GM23338 (cell line): ENCODE results near the gene AKAP7. TPM values are rescaled to one million over a fixed set of nuclear protein-coding genes. Genes with fewer than 3 reads are reported as not detected.

Source experiments
- ATAC-seq: fragments of 200-7000 bp; cut with Tn5 transposase; 3 replicates; pipeline ENCODE4 v1.9.1; 2020
- DNase-seq: peaks from one replicate; pipeline ENCODE4 v3.0.0-alpha.2; 2015; ENCODE audit warnings: low spot score
- H2AFZ ChIP-seq: fragments of 200-600 bp; sonication (generic); 2 replicates; pipeline ENCODE4 v1.8.0; 2016; ENCODE audit warnings: antibody characterized with exemption, mild to moderate bottlenecking, moderate library complexity
- H3F3A ChIP-seq: fragments of 200-600 bp; sonication (generic); replicated peaks from 2 replicates; pipeline ENCODE4 v1.8.0; 2017; ENCODE audit warnings: antibody characterized with exemption, mixed run types, low read depth
- H3K27ac ChIP-seq: fragments of 200-600 bp; sonication (generic); 2 replicates; pipeline ENCODE4 v1.6.1; 2016; ENCODE audit warnings: low read depth
- H3K27me3 ChIP-seq: fragments of 200-600 bp; sonication (generic); 2 replicates; pipeline ENCODE4 v1.8.0; 2016; ENCODE audit warnings: mild to moderate bottlenecking, mixed run types, moderate library complexity; ENCODE audit not compliant: insufficient read depth
- H3K36me3 ChIP-seq: fragments of 200-600 bp; sonication (generic); 2 replicates; pipeline ENCODE4 v1.8.0; 2016; ENCODE audit warnings: mild to moderate bottlenecking; ENCODE audit not compliant: insufficient read depth
- H3K4me1 ChIP-seq: fragments of 200-600 bp; sonication (generic); 2 replicates; pipeline ENCODE4 v1.8.0; 2016; ENCODE audit warnings: mild to moderate bottlenecking, moderate library complexity; ENCODE audit not compliant: insufficient read depth
- H3K4me2 ChIP-seq: fragments of 200-600 bp; sonication (generic); 2 replicates; pipeline ENCODE4 v1.7.1; 2017; ENCODE audit warnings: mixed run types
- H3K4me3 ChIP-seq: fragments of 200-600 bp; sonication (generic); 2 replicates; pipeline ENCODE4 v1.6.1; 2016; ENCODE audit warnings: mixed run types
- H3K79me2 ChIP-seq: fragments of 200-600 bp; sonication (generic); replicated peaks from 2 replicates; pipeline ENCODE4 v1.8.0; 2017; ENCODE audit warnings: mild to moderate bottlenecking; ENCODE audit not compliant: insufficient read depth
- H3K9me2 ChIP-seq: fragments of 200-600 bp; sonication (generic); 2 replicates; pipeline ENCODE4 v1.8.0; 2017; ENCODE audit not compliant: insufficient read depth
- H4K20me1 ChIP-seq: fragments of 200-600 bp; sonication (generic); replicated peaks from 2 replicates; pipeline ENCODE4 v1.8.0; 2017; ENCODE audit warnings: mild to moderate bottlenecking; ENCODE audit not compliant: insufficient read depth
- H3K27ac Mint-ChIP-seq: 2 replicates; pipeline ENCODE4 v1.8.0; 2020; ENCODE audit warnings: inconsistent platforms, mild to moderate bottlenecking, moderate library complexity, mixed read lengths
- H3K27me3 Mint-ChIP-seq: 3 replicates; pipeline ENCODE4 v1.8.0; 2022; ENCODE audit warnings: low read depth, mild to moderate bottlenecking, moderate library complexity, mixed read lengths, inconsistent platforms; ENCODE audit not compliant: insufficient read depth, poor library complexity
- H3K36me3 Mint-ChIP-seq: 3 replicates; pipeline ENCODE4 v1.8.0; 2021; ENCODE audit warnings: low read depth, mild to moderate bottlenecking, inconsistent platforms, moderate library complexity, mixed read lengths
- H3K4me1 Mint-ChIP-seq: 3 replicates; pipeline ENCODE4 v1.8.0; 2020; ENCODE audit warnings: mild to moderate bottlenecking, inconsistent platforms, mixed read lengths
- H3K4me3 Mint-ChIP-seq: 3 replicates; pipeline ENCODE4 v1.8.0; 2021; ENCODE audit warnings: moderate library complexity, mild to moderate bottlenecking, inconsistent platforms, mixed read lengths
- H3K9me3 Mint-ChIP-seq: 3 replicates; pipeline ENCODE4 v1.8.0; 2020; ENCODE audit warnings: moderate library complexity, mild to moderate bottlenecking, inconsistent platforms, mixed read lengths
- CREB1 ChIP-seq: fragments of 250-450 bp; sonication (Bioruptor Pico); IDR thresholded peaks from 2 replicates; pipeline ENCODE4 v1.5.0; 2020; ENCODE audit warnings: low read depth, mild to moderate bottlenecking, moderate library complexity
- EZH2 ChIP-seq: fragments of 200-600 bp; sonication (generic); IDR thresholded peaks from one replicate; pipeline ENCODE4 v1.8.0; 2017; ENCODE audit warnings: antibody characterized with exemption, mild to moderate bottlenecking, low read depth; ENCODE audit not compliant: unreplicated experiment
- JUNB ChIP-seq: IDR thresholded peaks from one replicate; pipeline ENCODE4 v1.6.1; 2016; ENCODE audit warnings: antibody characterized with exemption; ENCODE audit not compliant: unreplicated experiment
- STAT1 ChIP-seq: IDR thresholded peaks from one replicate; pipeline ENCODE4 v1.6.1; 2016; ENCODE audit warnings: antibody characterized with exemption; ENCODE audit not compliant: unreplicated experiment
- polyA plus RNA-seq: library from polyadenylated mRNA; unstranded; fragments of >200 nt; fragmentation: Nextera tagmentation; extraction: Ambion mirVana; gene quantifications from 2 replicates; pipeline ENCODE4 v1.2.1, GENCODE V29; 2016
- total RNA-seq: library from RNA; depleted of rRNA; stranded (reverse); fragments of >200 nt; shearing (Covaris generic); gene quantifications from 2 replicates; pipeline ENCODE4 v1.2.3, GENCODE V29; 2014
- TF ChIP-seq, protein P1 (sequence below), 2 experiments: fragments of 200-600 bp in 1 of 2; sonication (generic) in 1 of 2; conservative IDR thresholded peaks; 2 replicates each; pipeline versions ENCODE4 v1.5.1 to v1.6.1; 2016 to 2017; ENCODE audit warnings: antibody characterized with exemption in 2 of 2, low read depth in 2 of 2, mild to moderate bottlenecking in 2 of 2, moderate library complexity in 1 of 2
- TF ChIP-seq, protein P2 (sequence below): IDR thresholded peaks from one replicate; pipeline ENCODE4 v1.6.1; 2018; ENCODE audit warnings: antibody characterized with exemption; ENCODE audit not compliant: unreplicated experiment
- TF ChIP-seq, protein P3 (sequence below): fragments of 250-450 bp; sonication (Bioruptor Pico); IDR thresholded peaks from 2 replicates; pipeline ENCODE4 v1.5.0; 2020; ENCODE audit warnings: mild to moderate bottlenecking, moderate library complexity
- TF ChIP-seq, protein P4 (sequence below): IDR thresholded peaks from 2 replicates; pipeline ENCODE4 v1.6.1; 2016; ENCODE audit warnings: antibody characterized with exemption

AKAP7 gene
- total and polyA plus RNA-seq, 2 experiments from 2014 or later = 12.2 to 20.0 TPM

DNA sequence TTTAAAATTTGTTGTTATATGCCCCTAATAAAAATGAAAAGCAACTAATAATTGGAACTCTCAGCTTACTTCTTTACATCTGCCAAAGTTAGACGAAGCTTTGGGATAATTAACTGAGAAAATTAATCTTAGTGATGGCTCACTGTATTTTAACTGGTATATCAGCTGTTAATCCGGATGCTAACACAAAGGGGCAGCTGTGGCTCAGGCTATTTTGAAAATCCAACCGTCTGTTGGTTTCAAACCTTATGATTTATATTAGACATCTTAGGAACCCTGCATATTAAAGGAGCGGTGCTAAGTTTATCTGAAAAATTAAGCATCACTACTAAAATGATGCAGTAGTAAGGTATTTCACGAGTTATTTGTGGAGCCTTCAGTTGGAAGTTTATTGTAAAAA lies 96.6 kb downstream of the AKAP7 start (continued):
- TF ChIP-seq, protein P1, sequence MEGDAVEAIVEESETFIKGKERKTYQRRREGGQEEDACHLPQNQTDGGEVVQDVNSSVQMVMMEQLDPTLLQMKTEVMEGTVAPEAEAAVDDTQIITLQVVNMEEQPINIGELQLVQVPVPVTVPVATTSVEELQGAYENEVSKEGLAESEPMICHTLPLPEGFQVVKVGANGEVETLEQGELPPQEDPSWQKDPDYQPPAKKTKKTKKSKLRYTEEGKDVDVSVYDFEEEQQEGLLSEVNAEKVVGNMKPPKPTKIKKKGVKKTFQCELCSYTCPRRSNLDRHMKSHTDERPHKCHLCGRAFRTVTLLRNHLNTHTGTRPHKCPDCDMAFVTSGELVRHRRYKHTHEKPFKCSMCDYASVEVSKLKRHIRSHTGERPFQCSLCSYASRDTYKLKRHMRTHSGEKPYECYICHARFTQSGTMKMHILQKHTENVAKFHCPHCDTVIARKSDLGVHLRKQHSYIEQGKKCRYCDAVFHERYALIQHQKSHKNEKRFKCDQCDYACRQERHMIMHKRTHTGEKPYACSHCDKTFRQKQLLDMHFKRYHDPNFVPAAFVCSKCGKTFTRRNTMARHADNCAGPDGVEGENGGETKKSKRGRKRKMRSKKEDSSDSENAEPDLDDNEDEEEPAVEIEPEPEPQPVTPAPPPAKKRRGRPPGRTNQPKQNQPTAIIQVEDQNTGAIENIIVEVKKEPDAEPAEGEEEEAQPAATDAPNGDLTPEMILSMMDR (conservative IDR thresholded peaks at IDR 0.05; ENCODE audit: low read depth in 2 of 2) = no peak; a peak in 1 of 4 replicates
- no peak for TF ChIP-seq JUNB
- TF ChIP-seq CREB1 (CRISPR knock-in tag) = no peak
- no peak for TF ChIP-seq STAT1
- TF ChIP-seq, protein P2, sequence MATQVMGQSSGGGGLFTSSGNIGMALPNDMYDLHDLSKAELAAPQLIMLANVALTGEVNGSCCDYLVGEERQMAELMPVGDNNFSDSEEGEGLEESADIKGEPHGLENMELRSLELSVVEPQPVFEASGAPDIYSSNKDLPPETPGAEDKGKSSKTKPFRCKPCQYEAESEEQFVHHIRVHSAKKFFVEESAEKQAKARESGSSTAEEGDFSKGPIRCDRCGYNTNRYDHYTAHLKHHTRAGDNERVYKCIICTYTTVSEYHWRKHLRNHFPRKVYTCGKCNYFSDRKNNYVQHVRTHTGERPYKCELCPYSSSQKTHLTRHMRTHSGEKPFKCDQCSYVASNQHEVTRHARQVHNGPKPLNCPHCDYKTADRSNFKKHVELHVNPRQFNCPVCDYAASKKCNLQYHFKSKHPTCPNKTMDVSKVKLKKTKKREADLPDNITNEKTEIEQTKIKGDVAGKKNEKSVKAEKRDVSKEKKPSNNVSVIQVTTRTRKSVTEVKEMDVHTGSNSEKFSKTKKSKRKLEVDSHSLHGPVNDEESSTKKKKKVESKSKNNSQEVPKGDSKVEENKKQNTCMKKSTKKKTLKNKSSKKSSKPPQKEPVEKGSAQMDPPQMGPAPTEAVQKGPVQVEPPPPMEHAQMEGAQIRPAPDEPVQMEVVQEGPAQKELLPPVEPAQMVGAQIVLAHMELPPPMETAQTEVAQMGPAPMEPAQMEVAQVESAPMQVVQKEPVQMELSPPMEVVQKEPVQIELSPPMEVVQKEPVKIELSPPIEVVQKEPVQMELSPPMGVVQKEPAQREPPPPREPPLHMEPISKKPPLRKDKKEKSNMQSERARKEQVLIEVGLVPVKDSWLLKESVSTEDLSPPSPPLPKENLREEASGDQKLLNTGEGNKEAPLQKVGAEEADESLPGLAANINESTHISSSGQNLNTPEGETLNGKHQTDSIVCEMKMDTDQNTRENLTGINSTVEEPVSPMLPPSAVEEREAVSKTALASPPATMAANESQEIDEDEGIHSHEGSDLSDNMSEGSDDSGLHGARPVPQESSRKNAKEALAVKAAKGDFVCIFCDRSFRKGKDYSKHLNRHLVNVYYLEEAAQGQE = no peak

DNA sequence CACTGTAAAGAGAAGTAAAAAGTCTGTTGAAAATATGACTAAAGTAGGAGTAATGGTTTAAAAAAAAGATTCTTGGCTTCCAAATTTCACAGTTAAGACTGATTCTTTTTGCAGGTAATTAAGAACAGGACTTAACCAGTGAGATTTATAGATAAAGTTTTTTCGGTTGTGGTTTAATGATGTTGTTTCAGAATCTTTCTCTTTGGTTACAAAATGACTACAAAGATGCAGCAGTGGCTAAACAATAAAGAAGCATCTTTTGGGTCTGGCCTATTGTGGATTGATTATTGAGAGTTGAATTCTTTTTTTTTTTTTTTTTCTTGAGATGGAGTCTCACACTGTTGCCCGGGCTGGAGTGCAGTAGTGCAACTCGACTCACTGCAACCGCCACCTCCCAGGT lies 109.7 kb downstream of the AKAP7 start:
- no peaks in the 10 kb centered on the region for H3K79me2 ChIP-seq
- H3K4me2 ChIP-seq = no peak overlapping the region
- Mint-ChIP-seq H3K36me3 (peaks cover 21% of the 10 kb centered on the region), H3K27me3 (peaks cover 2% of the 10 kb centered on the region), H3K4me1 (peaks cover 8% of the 10 kb centered on the region), H3K27ac (no peak overlapping the region), H3K9me3 (peaks cover 18% of the 10 kb centered on the region), H3K4me3 (no peak overlapping the region)
- H3K27me3 ChIP-seq = no peaks in the 10 kb centered on the region
- no peaks in the 10 kb centered on the region for H4K20me1 ChIP-seq
- H3K4me3 ChIP-seq = no peak overlapping the region
- no peak for ATAC-seq
- no peak overlapping the region for H3K27ac ChIP-seq
- H3K9me2 ChIP-seq = peaks cover 9% of the 10 kb centered on the region
- no peaks in the 10 kb centered on the region for H3F3A ChIP-seq
- H2AFZ ChIP-seq = no peak overlapping the region
- H3K4me1 ChIP-seq = peaks cover 9% of the 10 kb centered on the region
- no peaks in the 10 kb centered on the region for H3K36me3 ChIP-seq
- no peak for DNase-seq
- TF ChIP-seq EZH2 (no peak), STAT1 (no peak), JUNB (no peak), CREB1 (CRISPR knock-in tag) (no peak)
- TF ChIP-seq, protein P3, sequence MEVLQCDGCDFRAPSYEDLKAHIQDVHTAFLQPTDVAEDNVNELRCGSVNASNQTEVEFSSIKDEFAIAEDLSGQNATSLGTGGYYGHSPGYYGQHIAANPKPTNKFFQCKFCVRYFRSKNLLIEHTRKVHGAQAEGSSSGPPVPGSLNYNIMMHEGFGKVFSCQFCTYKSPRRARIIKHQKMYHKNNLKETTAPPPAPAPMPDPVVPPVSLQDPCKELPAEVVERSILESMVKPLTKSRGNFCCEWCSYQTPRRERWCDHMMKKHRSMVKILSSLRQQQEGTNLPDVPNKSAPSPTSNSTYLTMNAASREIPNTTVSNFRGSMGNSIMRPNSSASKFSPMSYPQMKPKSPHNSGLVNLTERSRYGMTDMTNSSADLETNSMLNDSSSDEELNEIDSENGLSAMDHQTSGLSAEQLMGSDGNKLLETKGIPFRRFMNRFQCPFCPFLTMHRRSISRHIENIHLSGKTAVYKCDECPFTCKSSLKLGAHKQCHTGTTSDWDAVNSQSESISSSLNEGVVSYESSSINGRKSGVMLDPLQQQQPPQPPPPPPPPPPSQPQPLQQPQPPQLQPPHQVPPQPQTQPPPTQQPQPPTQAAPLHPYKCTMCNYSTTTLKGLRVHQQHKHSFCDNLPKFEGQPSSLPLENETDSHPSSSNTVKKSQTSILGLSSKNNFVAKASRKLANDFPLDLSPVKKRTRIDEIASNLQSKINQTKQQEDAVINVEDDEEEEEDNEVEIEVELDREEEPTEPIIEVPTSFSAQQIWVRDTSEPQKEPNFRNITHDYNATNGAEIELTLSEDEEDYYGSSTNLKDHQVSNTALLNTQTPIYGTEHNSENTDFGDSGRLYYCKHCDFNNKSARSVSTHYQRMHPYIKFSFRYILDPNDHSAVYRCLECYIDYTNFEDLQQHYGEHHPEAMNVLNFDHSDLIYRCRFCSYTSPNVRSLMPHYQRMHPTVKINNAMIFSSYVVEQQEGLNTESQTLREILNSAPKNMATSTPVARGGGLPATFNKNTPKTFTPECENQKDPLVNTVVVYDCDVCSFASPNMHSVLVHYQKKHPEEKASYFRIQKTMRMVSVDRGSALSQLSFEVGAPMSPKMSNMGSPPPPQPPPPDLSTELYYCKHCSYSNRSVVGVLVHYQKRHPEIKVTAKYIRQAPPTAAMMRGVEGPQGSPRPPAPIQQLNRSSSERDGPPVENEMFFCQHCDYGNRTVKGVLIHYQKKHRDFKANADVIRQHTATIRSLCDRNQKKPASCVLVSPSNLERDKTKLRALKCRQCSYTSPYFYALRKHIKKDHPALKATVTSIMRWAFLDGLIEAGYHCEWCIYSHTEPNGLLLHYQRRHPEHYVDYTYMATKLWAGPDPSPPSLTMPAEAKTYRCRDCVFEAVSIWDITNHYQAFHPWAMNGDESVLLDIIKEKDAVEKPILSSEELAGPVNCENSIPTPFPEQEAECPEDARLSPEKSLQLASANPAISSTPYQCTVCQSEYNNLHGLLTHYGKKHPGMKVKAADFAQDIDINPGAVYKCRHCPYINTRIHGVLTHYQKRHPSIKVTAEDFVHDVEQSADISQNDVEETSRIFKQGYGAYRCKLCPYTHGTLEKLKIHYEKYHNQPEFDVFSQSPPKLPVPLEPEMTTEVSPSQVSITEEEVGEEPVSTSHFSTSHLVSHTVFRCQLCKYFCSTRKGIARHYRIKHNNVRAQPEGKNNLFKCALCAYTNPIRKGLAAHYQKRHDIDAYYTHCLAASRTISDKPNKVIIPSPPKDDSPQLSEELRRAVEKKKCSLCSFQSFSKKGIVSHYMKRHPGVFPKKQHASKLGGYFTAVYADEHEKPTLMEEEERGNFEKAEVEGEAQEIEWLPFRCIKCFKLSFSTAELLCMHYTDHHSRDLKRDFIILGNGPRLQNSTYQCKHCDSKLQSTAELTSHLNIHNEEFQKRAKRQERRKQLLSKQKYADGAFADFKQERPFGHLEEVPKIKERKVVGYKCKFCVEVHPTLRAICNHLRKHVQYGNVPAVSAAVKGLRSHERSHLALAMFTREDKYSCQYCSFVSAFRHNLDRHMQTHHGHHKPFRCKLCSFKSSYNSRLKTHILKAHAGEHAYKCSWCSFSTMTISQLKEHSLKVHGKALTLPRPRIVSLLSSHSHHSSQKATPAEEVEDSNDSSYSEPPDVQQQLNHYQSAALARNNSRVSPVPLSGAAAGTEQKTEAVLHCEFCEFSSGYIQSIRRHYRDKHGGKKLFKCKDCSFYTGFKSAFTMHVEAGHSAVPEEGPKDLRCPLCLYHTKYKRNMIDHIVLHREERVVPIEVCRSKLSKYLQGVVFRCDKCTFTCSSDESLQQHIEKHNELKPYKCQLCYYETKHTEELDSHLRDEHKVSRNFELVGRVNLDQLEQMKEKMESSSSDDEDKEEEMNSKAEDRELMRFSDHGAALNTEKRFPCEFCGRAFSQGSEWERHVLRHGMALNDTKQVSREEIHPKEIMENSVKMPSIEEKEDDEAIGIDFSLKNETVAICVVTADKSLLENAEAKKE = no peak
- TF ChIP-seq, protein P4, sequence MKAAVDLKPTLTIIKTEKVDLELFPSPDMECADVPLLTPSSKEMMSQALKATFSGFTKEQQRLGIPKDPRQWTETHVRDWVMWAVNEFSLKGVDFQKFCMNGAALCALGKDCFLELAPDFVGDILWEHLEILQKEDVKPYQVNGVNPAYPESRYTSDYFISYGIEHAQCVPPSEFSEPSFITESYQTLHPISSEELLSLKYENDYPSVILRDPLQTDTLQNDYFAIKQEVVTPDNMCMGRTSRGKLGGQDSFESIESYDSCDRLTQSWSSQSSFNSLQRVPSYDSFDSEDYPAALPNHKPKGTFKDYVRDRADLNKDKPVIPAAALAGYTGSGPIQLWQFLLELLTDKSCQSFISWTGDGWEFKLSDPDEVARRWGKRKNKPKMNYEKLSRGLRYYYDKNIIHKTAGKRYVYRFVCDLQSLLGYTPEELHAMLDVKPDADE = no peak
- TF ChIP-seq, protein P2 = no peak
